Ovary (tissue), 9 donors: ENCODE data around the gene WNT3. TPM values are rescaled to one million over a fixed set of nuclear protein-coding genes. Genes with fewer than 3 reads are reported as not detected.

Source experiments
- DNase-seq, 5 donors: peaks; one replicate each; pipeline ENCODE4 v3.0.0-alpha.2; 2019 to 2020
- H3K27ac ChIP-seq, 2 donors: fragments of 200-600 bp; one replicate each; pipeline versions ENCODE4 v1.5.1 to v1.8.0; 2019 to 2022
- H3K27me3 ChIP-seq: fragments of 200-600 bp; one replicate; pipeline ENCODE4 v1.8.0; 2022
- H3K36me3 ChIP-seq: fragments of 200-600 bp; sonication (generic); one replicate; pipeline ENCODE4 v1.5.1; 2019
- H3K4me1 ChIP-seq: one replicate; pipeline ENCODE4 v1.8.1; 2013; ENCODE audit warnings: mild to moderate bottlenecking, moderate library complexity; ENCODE audit not compliant: insufficient read depth
- H3K4me3 ChIP-seq: fragments of 200-600 bp; sonication (generic); one replicate; pipeline ENCODE4 v1.5.1; 2017
- H3K9me3 ChIP-seq, 2 donors: fragments of 200-600 bp in 1 of 2; sonication (generic) in 1 of 2; one replicate each; pipeline versions ENCODE4 v1.5.1 to v1.8.1; 2013 to 2019; ENCODE audit warnings: mild to moderate bottlenecking in 1 of 2, moderate library complexity in 1 of 2
- CTCF ChIP-seq, 3 donors: fragments of 450-650 bp in 2 of 3; fragments of 200-600 bp in 1 of 3; IDR thresholded peaks; one replicate each; pipeline versions ENCODE4 v1.5.1 to v1.8.0; 2016 to 2022; ENCODE audit warnings: antibody characterized with exemption in 3 of 3, mild to moderate bottlenecking in 1 of 3
- EP300 ChIP-seq: sonication (generic); formaldehyde crosslinking; IDR thresholded peaks from one replicate; pipeline ENCODE4 v1.6.1; 2017; ENCODE audit warnings: antibody characterized with exemption
- POLR2A ChIP-seq: fragments of 450-650 bp; IDR thresholded peaks from one replicate; pipeline ENCODE4 v1.6.1; 2017; ENCODE audit warnings: antibody characterized with exemption, mild to moderate bottlenecking, moderate library complexity
- WGBS, 3 donors: extraction: QIAGEN DNeasy Blood & Tissue Kit in 1 of 3; methylation state at CpG; one replicate each; pipeline versions ENCODE4 v1.1.5 to v1.1.7; 2013 to 2017; 5-methylcytosine and 5-hydroxymethylcytosine counted together
- intact Hi-C, 4 donors: fragments of 100-400 bp; cut with DNase I; formaldehyde crosslinking; loops; one replicate each; pipeline versions ENCODE4 v1.11.0 to v1.15.1; 2022 to 2023
- polyA plus RNA-seq, 2 donors: library from polyadenylated mRNA; stranded (reverse); fragments of 200-250 nt in 1 of 2; fragments of 350-450 nt in 1 of 2; fragmentation: Illumina TruSeq in 1 of 2; extraction: RNeasy Lipid Tissue Mini Kit (QIAGEN cat#74804) in 1 of 2; gene quantifications; one replicate each; pipeline ENCODE4 v1.2.3, GENCODE V29; 2013 to 2014
- total RNA-seq, 7 donors: library from RNA; depleted of rRNA in 2 of 7; stranded (reverse); fragments of >200 nt in 2 of 7; fragmentation: NEBNext Ultra II Directional in 3 of 7; extraction: Animal tissue kit (Norgen Biotek cat#: 25700) in 3 of 7; gene quantifications; one replicate each; pipeline versions ENCODE4 v1.1.0 to v1.2.4, GENCODE V29; 2016 to 2023
- donor health status: DM: no; HTN: no; CAD: no; lungs with moderate emphysema.
- donor health status: DM: no; HTN: no; CAD: no.
- donor health status: Bipolar disorder and iron deficiency.
- donor health status: DM: yes; HTN: yes; CAD: no.
- donor health status: DM: no; HTN: no; CAD: no.
- donor health status: DM: yes; HTN: yes; CAD: no.

Gene WNT3
- total and polyA plus RNA-seq, 9 donors: 0.23 to 1.7 (median 0.57) TPM; not detected in 1

GRCh38 chr17:46737326-46737725, 81.2 kb downstream of the WNT3 start:
- H3K4me1 ChIP-seq: no peaks in the 10 kb centered on the region
- H3K9me3 ChIP-seq: no peaks in the 10 kb centered on the region
- no peak overlapping the region for H3K27ac ChIP-seq
- TF ChIP-seq CTCF (IDR thresholded peaks at IDR 0.05): no peak
- TF ChIP-seq POLR2A: no peak
- TF ChIP-seq EP300: no peak
- H3K4me3 ChIP-seq: no peak overlapping the region
- 87 to 90% (median 88%) methylated on average over 4 of the region's 4 CpGs for WGBS, 3 donors
- no peaks in the 10 kb centered on the region for H3K27me3 ChIP-seq
- no peak for DNase-seq
- no peaks in the 10 kb centered on the region for H3K36me3 ChIP-seq
- intact Hi-C loops: no loop called here

GRCh38 chr17:46736100-46736499, 82.4 kb downstream of the WNT3 start:
- Histone ChIP-seq H3K27ac (no peak overlapping the region), H3K4me3 (no peak overlapping the region), H3K4me1 (no peaks in the 10 kb centered on the region), H3K36me3 (no peaks in the 10 kb centered on the region), H3K9me3 (no peaks in the 10 kb centered on the region), H3K27me3 (no peaks in the 10 kb centered on the region)
- DNase-seq: no peak
- intact Hi-C loops: no loop called here
- TF ChIP-seq CTCF (IDR thresholded peaks at IDR 0.05) (no peak), POLR2A (no peak), EP300 (no peak)

DNA sequence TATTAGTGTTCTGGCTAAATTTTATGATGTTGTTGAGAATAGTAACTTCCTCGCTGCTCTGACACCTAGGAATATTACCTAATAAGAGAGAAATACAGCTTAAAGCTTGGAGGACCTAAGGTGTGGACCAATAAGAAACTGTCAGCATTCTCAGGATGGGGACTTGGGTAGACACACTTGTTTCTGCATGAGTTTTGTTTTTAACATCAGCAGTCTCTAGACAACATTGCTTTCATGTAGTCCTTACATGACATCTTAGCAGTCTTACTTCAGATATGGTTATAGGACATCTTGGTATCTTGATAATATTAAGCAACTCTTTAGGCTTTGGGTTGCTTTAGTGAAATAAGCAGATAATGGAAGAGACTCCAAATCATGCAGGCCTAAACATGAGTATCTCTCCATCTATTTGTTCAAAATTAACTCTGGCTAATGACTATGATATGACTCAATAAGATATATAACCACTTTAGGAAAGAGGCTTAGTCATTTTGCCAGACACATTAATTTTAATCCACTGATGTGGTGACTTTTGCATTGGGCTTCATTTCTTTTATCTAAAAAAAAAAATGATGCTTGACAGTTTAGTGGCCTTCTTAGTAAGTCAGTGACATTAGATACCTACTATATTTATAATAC, 84.5 kb downstream of the WNT3 start:
- Histone ChIP-seq H3K4me3 (no peak overlapping the region), H3K36me3 (no peaks in the 10 kb centered on the region), H3K4me1 (no peaks in the 10 kb centered on the region), H3K9me3 (no peaks in the 10 kb centered on the region), H3K27ac (no peak overlapping the region), H3K27me3 (no peaks in the 10 kb centered on the region)
- DNase-seq: no peak
- intact Hi-C loops: no loop called here
- TF ChIP-seq EP300 (no peak), POLR2A (no peak), CTCF (IDR thresholded peaks at IDR 0.05) (no peak)
- 92 to 100% (median 95%) methylated on average over 1 of the region's 1 CpG for WGBS, 3 donors

GRCh38 chr17:46732754-46733398, 85.6 kb downstream of the WNT3 start:
- Histone ChIP-seq H3K36me3 (no peaks in the 10 kb centered on the region), H3K27me3 (no peaks in the 10 kb centered on the region), H3K4me1 (no peaks in the 10 kb centered on the region), H3K4me3 (no peak overlapping the region), H3K9me3 (no peaks in the 10 kb centered on the region), H3K27ac (no peak overlapping the region)
- WGBS, 3 donors: 68 to 78% (median 77%) methylated on average over 7 of the region's 7 CpGs
- DNase-seq: no peak
- TF ChIP-seq POLR2A: no peak
- TF ChIP-seq CTCF (IDR thresholded peaks at IDR 0.05): no peak
- TF ChIP-seq EP300: no peak
- intact Hi-C loops: no loop called here
